CD8-positive, alpha-beta memory T cell (primary cell): ENCODE data around the gene WDR62. TPM values are rescaled to one million over a fixed set of nuclear protein-coding genes. Genes with fewer than 3 reads are reported as not detected.
A peak's percentile ranks its signal among the peaks of the same experiment; 100 is the strongest.
"Not testable (repeated sequence)": the region's sequence is repeated elsewhere in the genome, so short reads cannot be mapped to it uniquely, and the experiment has no call there.

Source experiments
- CTCF ChIA-PET: fragments of 350-600 bp; sonication (Branson Sonifier 250); formaldehyde crosslinking; loops from one replicate; lab custom pipeline; 2021; ENCODE audit warnings: antibody characterized with exemption; lab: Charles Lee
- POLR2A ChIA-PET: fragments of 350-600 bp; sonication (Branson Sonifier 250); formaldehyde crosslinking; loops from one replicate; lab custom pipeline; 2021; ENCODE audit warnings: antibody characterized with exemption; lab: Charles Lee
- DNase-seq, 5 donors: peaks; one replicate each; pipeline versions ENCODE4 v3.0.0 to v3.0.0-alpha.2; 2020 to 2022; ENCODE audit warnings: mixed read lengths in 1 of 5
- H3K27ac ChIP-seq: one replicate; pipeline ENCODE4 v1.7.0; 2013; ENCODE audit warnings: low read depth, mild to moderate bottlenecking, low read length, moderate library complexity
- H3K27me3 ChIP-seq: 2 replicates; pipeline ENCODE4 v1.7.0; 2013; ENCODE audit warnings: low read length, mild to moderate bottlenecking; ENCODE audit not compliant: insufficient read depth, poor library complexity, severe bottlenecking
- H3K36me3 ChIP-seq: 2 replicates; pipeline ENCODE4 v1.7.0; 2013; ENCODE audit warnings: mild to moderate bottlenecking, low read length, moderate library complexity; ENCODE audit not compliant: insufficient read depth
- H3K4me1 ChIP-seq: 2 replicates; pipeline ENCODE4 v1.7.0; 2013; ENCODE audit warnings: mild to moderate bottlenecking, low read length, moderate library complexity; ENCODE audit not compliant: insufficient read depth
- H3K4me3 ChIP-seq: 2 replicates; pipeline ENCODE4 v1.7.0; 2013; ENCODE audit warnings: mild to moderate bottlenecking, low read length
- H3K9me3 ChIP-seq: 2 replicates; pipeline ENCODE4 v1.7.0; 2013; ENCODE audit warnings: mild to moderate bottlenecking, low read length
- H3K27ac Mint-ChIP-seq, 8 donors: one replicate each; pipeline ENCODE4 v1.8.0; 2020 to 2021; ENCODE audit warnings: mixed read lengths in 8 of 8, mild to moderate bottlenecking in 6 of 8, inconsistent platforms in 3 of 8, moderate library complexity in 3 of 8
- H3K27me3 Mint-ChIP-seq, 2 donors: one replicate each; pipeline ENCODE4 v1.8.0; 2020 to 2021; ENCODE audit warnings: mixed read lengths in 2 of 2, mild to moderate bottlenecking in 1 of 2, moderate library complexity in 1 of 2
- H3K36me3 Mint-ChIP-seq, 3 donors: one replicate each; pipeline ENCODE4 v1.8.0; 2020 to 2021; ENCODE audit warnings: mixed read lengths in 3 of 3, inconsistent platforms in 1 of 3, mild to moderate bottlenecking in 1 of 3
- H3K4me1 Mint-ChIP-seq, 3 donors: one replicate each; pipeline ENCODE4 v1.8.0; 2020 to 2021; ENCODE audit warnings: mixed read lengths in 3 of 3, inconsistent platforms in 1 of 3, mild to moderate bottlenecking in 1 of 3
- H3K4me3 Mint-ChIP-seq, 7 donors: one replicate each; pipeline ENCODE4 v1.8.0; 2020 to 2021; ENCODE audit warnings: mixed read lengths in 7 of 7, mild to moderate bottlenecking in 6 of 7, moderate library complexity in 4 of 7, inconsistent platforms in 2 of 7
- H3K9me3 Mint-ChIP-seq, 5 donors: one replicate each; pipeline ENCODE4 v1.8.0; 2020 to 2022; ENCODE audit warnings: mixed read lengths in 5 of 5, mild to moderate bottlenecking in 3 of 5, moderate library complexity in 2 of 5, inconsistent platforms in 1 of 5
- polyA plus RNA-seq: library from polyadenylated mRNA; unstranded; fragments of 300-500 nt; fragmentation: Illumina TruSeq; gene quantifications from one replicate; pipeline ENCODE4 v1.2.3, GENCODE V29; 2021
- total RNA-seq, 2 experiments: library from RNA; stranded (reverse); gene quantifications; one replicate each; pipeline ENCODE4 v1.2.3, GENCODE V29; 2021

WDR62 gene
- total and polyA plus RNA-seq, 3 experiments from 2014 or later = 0.37 to 15.8 (median 15.7) TPM

DNA sequence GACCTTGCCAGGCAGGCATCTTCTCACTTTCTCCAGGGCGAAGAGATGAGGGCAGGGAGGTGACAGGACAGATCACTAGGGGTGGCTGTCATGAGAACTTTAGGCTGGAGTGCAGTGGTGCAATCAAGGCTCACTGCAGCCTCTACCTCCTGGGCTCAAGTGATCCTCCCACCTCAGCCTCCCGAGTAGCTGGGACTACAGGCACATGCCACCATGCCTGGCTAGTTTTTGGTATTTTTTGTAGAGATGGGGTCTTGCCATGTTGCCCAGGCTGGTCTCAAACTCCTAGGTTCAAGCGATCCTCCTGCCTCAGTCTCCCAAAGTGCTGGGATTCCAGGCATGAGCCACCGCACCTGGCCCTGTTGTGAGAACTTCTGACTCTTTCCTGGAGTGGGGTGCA is 80.2 kb downstream of the WDR62 start:
- H3K4me1 Mint-ChIP-seq = peaks cover 16 to 21% (median 17%) of the 10 kb centered on the region in 3 donors
- DNase-seq, H3K36me3 Mint-ChIP-seq, H3K27ac Mint-ChIP-seq, H3K36me3 ChIP-seq, H3K4me3 Mint-ChIP-seq, POLR2A ChIA-PET, H3K9me3 Mint-ChIP-seq, H3K4me1 ChIP-seq, H3K27ac ChIP-seq, H3K27me3 ChIP-seq, H3K4me3 ChIP-seq, H3K9me3 ChIP-seq, H3K27me3 Mint-ChIP-seq: not testable (repeated sequence)
- CTCF ChIA-PET = interaction anchor here (1.1 kb wide), 1 partner anchor 38 kb away, joined by 3 read pairs; no protein-coding TSS in a partner anchor

DNA sequence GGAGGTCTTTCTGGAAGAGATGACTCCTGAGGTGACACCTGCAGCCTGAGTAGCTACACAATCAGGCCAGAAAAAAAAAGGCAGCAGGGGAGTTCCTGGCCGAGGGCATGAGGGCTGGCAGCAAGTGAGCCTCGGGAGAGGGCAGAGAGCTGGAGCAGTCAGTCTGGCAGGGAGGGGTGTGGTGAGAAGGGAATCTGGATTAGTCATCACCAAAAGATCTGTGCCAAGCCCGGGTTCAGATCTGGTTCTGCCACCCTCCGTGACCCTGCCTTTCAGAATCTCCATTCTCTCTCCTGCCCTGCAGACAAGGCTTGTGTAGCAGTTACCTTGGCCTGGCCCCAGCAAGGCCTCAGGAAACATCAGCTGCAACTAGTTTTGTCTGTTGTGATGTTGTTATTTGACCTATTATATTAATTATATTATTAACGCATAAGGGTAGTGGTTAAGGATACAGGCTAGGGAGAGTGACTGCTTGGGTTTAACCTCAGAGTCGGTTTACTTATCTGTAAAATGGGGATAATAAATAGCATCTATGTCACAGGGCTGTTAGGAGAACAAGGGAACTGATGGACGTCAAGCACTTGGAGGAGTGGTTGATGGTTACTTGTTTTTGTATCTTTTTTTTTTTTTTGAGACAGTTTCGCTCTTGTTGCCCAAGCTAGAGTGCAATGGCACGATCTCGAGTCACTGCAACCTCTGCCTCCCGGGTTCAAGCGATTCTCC is 82.4 kb downstream of the WDR62 start:
- Mint-ChIP-seq H3K27ac (peak overlapping the region in 3 of 8 donors; percentile 66 to 72 (median 70)), H3K4me3 (peak overlapping the region in 1 of 7 donors; percentile 67), H3K27me3 (no peaks in the 10 kb centered on the region), H3K4me1 (peaks cover 21 to 26% (median 21%) of the 10 kb centered on the region in 3 donors), H3K36me3 (peaks cover 4 to 21% (median 4%) of the 10 kb centered on the region in 3 donors), H3K9me3 (no peaks in the 10 kb centered on the region)
- Histone ChIP-seq H3K4me1 (peaks cover 13% of the 10 kb centered on the region), H3K27ac (no peak overlapping the region), H3K36me3 (peaks cover under 1% of the 10 kb centered on the region), H3K4me3 (no peak overlapping the region), H3K27me3 (no peaks in the 10 kb centered on the region), H3K9me3 (no peaks in the 10 kb centered on the region)
- CTCF ChIA-PET = interaction anchor here (3.9 kb wide), 1 partner anchor 10 kb away, joined by 21 read pairs; no protein-coding TSS in a partner anchor
- DNase-seq = no peak
- POLR2A ChIA-PET = interaction anchor here (1.5 kb wide), 1 partner anchor 9 kb away, joined by 4 read pairs; no protein-coding TSS in a partner anchor

DNA sequence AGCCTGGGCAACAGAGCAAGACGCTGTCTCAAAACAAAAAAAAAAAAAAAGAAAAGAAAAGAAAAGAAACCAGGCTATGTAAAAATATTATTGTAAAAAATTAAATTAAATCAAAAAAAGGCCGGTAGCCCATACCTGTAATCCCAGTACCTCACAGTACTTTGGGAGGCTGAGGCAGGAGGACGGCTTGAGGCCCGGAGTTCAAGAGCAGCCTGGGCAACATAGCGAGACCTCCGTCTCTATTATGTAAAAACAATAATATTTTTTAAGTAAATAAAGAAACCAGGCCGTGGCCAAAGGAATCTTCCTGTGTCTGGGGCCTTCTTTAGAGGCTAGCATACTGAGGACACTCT is 84.4 kb downstream of the WDR62 start:
- H3K9me3 ChIP-seq = no peaks in the 10 kb centered on the region
- Mint-ChIP-seq H3K36me3 (peaks cover 4 to 33% (median 6%) of the 10 kb centered on the region in 3 donors), H3K4me3 (peak overlapping the region; percentile 94 to 98 (median 96)), H3K9me3 (no peaks in the 10 kb centered on the region), H3K4me1 (peaks cover 15 to 23% (median 23%) of the 10 kb centered on the region in 3 donors), H3K27ac (peak overlapping the region; percentile 22 to 93 (median 90)), H3K27me3 (no peaks in the 10 kb centered on the region)
- H3K4me1 ChIP-seq = peaks cover 9% of the 10 kb centered on the region
- ChIA-PET POLR2A (interaction anchor here (0.6 to 1.5 kb wide), 3 partner anchors 11 to 76 kb away, joined by 4 to 6 read pairs (median 5); partner anchors contain the start of genes POLR2I, TBCB, ZNF146 and ZNF565), CTCF (interaction anchor here (1.2 to 3.9 kb wide), 2 partner anchors 10 to 12 kb away, joined by 3 to 21 read pairs; no protein-coding TSS in a partner anchor)
- H3K4me3 ChIP-seq = peak overlapping the region; percentile 98
- no peaks in the 10 kb centered on the region for H3K27me3 ChIP-seq
- no peak for DNase-seq
- H3K36me3 ChIP-seq = peaks cover 12% of the 10 kb centered on the region
- H3K27ac ChIP-seq = peak overlapping the region; percentile 91

DNA sequence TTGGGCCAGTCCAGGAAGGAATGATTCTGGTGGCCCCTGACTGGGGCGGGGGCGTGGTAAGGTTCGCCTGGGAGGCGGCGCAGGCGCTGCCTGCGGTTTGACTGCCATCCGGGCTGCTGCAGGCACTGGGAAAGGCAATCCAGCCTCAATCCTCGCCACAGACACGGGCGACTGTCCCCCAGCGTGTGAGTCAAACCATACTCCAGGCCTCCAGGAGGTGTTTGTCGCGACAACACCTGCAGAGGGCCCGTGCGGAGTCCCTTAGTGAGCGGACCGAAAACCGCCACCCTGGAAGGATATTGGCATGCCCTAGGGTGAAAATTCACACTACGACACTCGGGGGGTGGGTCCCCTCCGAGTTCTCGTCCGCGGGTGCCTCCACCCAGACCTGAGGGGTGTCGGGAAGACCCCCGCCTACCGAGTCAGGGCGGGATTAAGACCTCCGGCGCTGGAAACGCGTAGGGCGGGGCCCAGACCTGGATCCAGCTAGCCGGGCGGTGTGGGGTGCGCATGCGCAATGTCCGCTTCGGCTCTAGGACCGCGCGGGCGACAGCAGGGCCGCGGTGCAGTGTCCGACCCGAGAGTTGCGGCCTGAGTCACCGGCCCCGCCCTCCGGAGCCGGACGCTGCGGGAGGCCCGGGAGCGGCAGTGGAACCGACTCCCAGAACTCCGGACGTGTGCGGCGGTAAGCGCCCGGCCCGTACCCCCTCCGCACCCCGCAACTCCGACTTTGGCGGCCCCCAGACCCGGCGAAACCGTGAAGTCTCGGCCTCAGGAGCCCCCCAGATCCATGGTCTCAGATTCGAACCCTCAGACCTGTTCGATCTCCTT is 85.0 kb downstream of the WDR62 start, which contains the start of gene CAPNS1:
CAPNS1 (plus strand) TSS at position 594 of the 831 bp plus-strand sequence. CDS start 946 bp downstream, outside the sequence.
- CTCF ChIA-PET = interaction anchor here (1.2 to 3.9 kb wide), 2 partner anchors 10 to 12 kb away, joined by 3 to 21 read pairs; no protein-coding TSS in a partner anchor
- Mint-ChIP-seq H3K9me3 (no peaks in the 10 kb centered on the region), H3K4me3 (peak within 1 kb of the TSS; percentile 94 to 98 (median 96)), H3K27me3 (no peaks in the 10 kb centered on the region), H3K4me1 (peaks cover 15 to 23% (median 23%) of the 10 kb centered on the region in 3 donors), H3K27ac (peak within 1 kb of the TSS; percentile 22 to 98 (median 92)), H3K36me3 (peaks cover 4 to 38% (median 9%) of the 10 kb centered on the region in 3 donors)
- Histone ChIP-seq H3K27ac (peak within 1 kb of the TSS; percentile 91), H3K4me1 (peaks cover 9% of the 10 kb centered on the region), H3K9me3 (no peaks in the 10 kb centered on the region), H3K27me3 (no peaks in the 10 kb centered on the region), H3K36me3 (peaks cover 14% of the 10 kb centered on the region), H3K4me3 (peak within 1 kb of the TSS; percentile 98)
- peak; percentile 87 to 95 (median 89) for DNase-seq
- POLR2A ChIA-PET = interaction anchor here (0.6 to 1.5 kb wide), 3 partner anchors 12 to 75 kb away, joined by 4 to 6 read pairs (median 5); partner anchors contain the start of genes POLR2I, TBCB, ZNF146 and ZNF565

DNA sequence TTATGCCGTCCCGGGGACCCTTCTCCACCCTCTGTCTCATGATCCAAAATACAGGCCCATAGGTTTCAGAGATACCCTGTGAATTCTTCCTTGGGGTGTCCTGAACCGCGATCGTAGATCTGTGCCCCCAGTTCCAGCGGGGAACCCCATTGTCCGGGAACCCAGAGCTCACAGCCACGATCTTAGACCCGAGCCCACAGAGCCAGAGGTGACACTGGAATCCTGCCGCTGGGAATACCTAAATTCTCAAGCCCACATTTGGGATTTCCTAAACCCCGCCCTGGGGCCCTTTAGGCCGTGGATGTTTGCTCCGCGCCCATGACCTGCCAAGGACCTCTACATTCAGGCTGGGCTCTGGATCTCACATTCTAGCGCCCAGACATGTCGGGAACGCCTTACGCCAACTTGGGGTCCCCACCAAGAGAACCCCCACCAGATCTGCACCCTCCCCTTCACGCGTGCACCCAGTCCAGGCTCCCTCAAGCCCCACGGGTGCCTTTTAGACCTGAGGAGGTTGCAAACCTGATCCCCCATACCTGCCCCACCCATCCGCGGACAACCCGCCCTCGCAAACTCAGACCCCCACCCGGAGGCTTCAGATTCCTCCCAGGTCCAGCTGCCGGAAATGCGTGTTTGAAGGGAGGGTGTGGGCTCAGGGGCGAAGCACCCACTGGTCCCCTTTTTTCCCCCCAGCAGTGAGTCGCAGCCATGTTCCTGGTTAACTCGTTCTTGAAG is 85.8 kb downstream of the WDR62 start:
- Histone ChIP-seq H3K9me3 (no peaks in the 10 kb centered on the region), H3K36me3 (peaks cover 16% of the 10 kb centered on the region), H3K27me3 (no peaks in the 10 kb centered on the region), H3K4me3 (peak overlapping the region; percentile 98), H3K4me1 (peaks cover 9% of the 10 kb centered on the region), H3K27ac (peak overlapping the region; percentile 91)
- POLR2A ChIA-PET = interaction anchor here (0.6 to 1.5 kb wide), 2 partner anchors 26 to 52 kb away, joined by 5 to 6 read pairs; partner anchors contain the start of genes POLR2I and TBCB
- H3K36me3 Mint-ChIP-seq = peaks cover 4 to 45% (median 9%) of the 10 kb centered on the region in 3 donors
- H3K9me3 Mint-ChIP-seq = no peaks in the 10 kb centered on the region
- CTCF ChIA-PET = interaction anchor here (3.9 kb wide), 1 partner anchor 13 kb away, joined by 21 read pairs; no protein-coding TSS in a partner anchor
- peaks cover 15 to 23% (median 23%) of the 10 kb centered on the region in 3 donors for H3K4me1 Mint-ChIP-seq
- H3K27ac Mint-ChIP-seq = peak overlapping the region; percentile 22 to 98 (median 92)
- DNase-seq = peak in 3 of 5 donors; percentile 27 to 68 (median 50)
- H3K27me3 Mint-ChIP-seq = no peaks in the 10 kb centered on the region
- H3K4me3 Mint-ChIP-seq = peak overlapping the region; percentile 94 to 98 (median 96)

DNA sequence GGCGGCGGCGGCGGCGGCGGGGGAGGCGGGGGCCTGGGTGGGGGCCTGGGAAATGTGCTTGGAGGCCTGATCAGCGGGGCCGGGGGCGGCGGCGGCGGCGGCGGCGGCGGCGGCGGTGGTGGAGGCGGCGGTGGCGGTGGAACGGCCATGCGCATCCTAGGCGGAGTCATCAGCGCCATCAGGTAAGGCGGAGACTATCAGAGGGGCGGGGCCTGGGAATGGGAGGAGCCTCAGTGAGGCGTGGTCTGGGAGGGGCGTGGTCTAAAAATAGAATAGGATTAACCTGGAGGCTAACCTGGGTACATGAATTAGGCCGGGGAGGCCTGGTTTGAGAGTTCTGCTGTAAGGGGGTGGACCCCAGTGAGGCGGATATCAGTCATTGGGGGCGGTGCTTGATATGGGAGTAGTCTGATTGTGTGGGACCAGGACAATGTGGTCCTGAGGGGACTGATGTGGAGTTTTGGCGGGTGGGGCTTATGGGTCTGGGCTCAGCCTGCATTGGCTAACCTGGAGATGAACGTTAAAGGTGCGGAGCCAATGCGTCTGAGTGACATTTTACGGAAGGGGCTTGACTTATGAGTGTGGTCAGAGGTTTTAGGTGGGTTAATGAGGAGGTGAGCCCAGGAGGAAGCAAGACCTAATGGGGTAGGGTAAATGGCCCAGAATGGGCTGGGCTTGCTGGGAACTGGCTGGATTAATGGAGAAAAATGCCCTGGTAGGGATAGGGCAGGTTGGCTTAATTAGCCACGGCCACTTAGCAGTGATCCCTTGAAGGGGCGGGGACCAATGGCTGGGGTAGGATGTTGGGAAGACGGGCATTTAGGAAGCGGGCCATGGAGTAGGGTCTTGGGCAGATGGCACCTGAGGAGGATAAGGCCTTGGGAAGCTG is 86.6 kb downstream of the WDR62 start:
- Mint-ChIP-seq H3K27ac (peak overlapping the region; percentile 22 to 98 (median 90)), H3K4me1 (peaks cover 16 to 23% (median 23%) of the 10 kb centered on the region in 3 donors), H3K27me3 (no peaks in the 10 kb centered on the region), H3K36me3 (peaks cover 6 to 53% (median 11%) of the 10 kb centered on the region in 3 donors), H3K9me3 (no peaks in the 10 kb centered on the region), H3K4me3 (peak overlapping the region; percentile 94 to 98 (median 96))
- CTCF ChIA-PET = interaction anchor here (3.9 kb wide), 1 partner anchor 14 kb away, joined by 21 read pairs; no protein-coding TSS in a partner anchor
- Histone ChIP-seq H3K36me3 (peaks cover 24% of the 10 kb centered on the region), H3K9me3 (no peaks in the 10 kb centered on the region), H3K4me3 (peak overlapping the region; percentile 33), H3K27me3 (no peaks in the 10 kb centered on the region), H3K27ac (peak overlapping the region; percentile 13), H3K4me1 (peaks cover 9% of the 10 kb centered on the region)
- POLR2A ChIA-PET = no interaction called here
- peak; percentile 78 to 90 (median 86) for DNase-seq
